Suppressor macrophage treated with lipopolysaccharide for 1 hour (primary cell): ENCODE results near the gene MLF2.
"Not testable (repeated sequence)": the region's sequence is repeated elsewhere in the genome, so short reads cannot be mapped to it uniquely, and the experiment has no call there.

ENCODE experiments used
- DNase-seq, 3 donors: peaks; one replicate each; pipeline ENCODE4 v3.0.0-alpha.2; 2020 to 2022

MLF2 gene

GRCh38 chr12:6764011-6764828 lies 11.3 kb upstream of the MLF2 start:
- DNase-seq = peak; percentile 82 to 86 (median 85)

GRCh38 chr12:6763380-6763779 lies 10.4 kb upstream of the MLF2 start:
- DNase-seq = no peak

GRCh38 chr12:6759741-6760140 lies 6.8 kb upstream of the MLF2 start:
- no peak for DNase-seq

- peak in 2 of 3 donors; percentile 34 to 38 for DNase-seq
These were observed 5.7 kb upstream of the MLF2 start for GRCh38 chr12:6758506-6759095.

GRCh38 chr12:6757028-6757690 lies 4.2 kb upstream of the MLF2 start:
- no peak for DNase-seq

- DNase-seq = peak; percentile 45 to 73 (median 63)
These were observed 1.5 kb upstream of the MLF2 start for GRCh38 chr12:6754411-6754810.

- peak in 2 of 3 donors; percentile 41 to 52 for DNase-seq
These were observed 923 bp upstream of the MLF2 start for GRCh38 chr12:6753772-6754356.

GRCh38 chr12:6752167-6752920 lies 597 bp downstream of the MLF2 start:
- DNase-seq = no peak

GRCh38 chr12:6751767-6752166 lies 1.2 kb downstream of the MLF2 start:
- DNase-seq = no peak

GRCh38 chr12:6750506-6750905 lies 2.4 kb downstream of the MLF2 start:
- no peak for DNase-seq

- no peak for DNase-seq
These were observed 4.2 kb downstream of the MLF2 start for GRCh38 chr12:6748761-6749160.

GRCh38 chr12:6747216-6747615 lies 5.7 kb downstream of the MLF2 start:
- peak; percentile 48 to 60 (median 55) for DNase-seq

GRCh38 chr12:6745741-6746525 lies 7.0 kb downstream of the MLF2 start:
- peak; percentile 80 to 89 (median 85) for DNase-seq

- peak; percentile 63 to 77 (median 64) for DNase-seq
These were observed 9.6 kb downstream of the MLF2 start for GRCh38 chr12:6743300-6743699.

- DNase-seq = peak; percentile 62 to 84 (median 70)
These were observed 10.1 kb downstream of the MLF2 start for GRCh38 chr12:6742834-6743233.

GRCh38 chr12:6742080-6742479 lies 10.9 kb downstream of the MLF2 start:
- not testable (repeated sequence) for DNase-seq

GRCh38 chr12:6736754-6737153 lies 16.2 kb downstream of the MLF2 start:
- no peak for DNase-seq

- peak; percentile 63 to 75 (median 72) for DNase-seq
These were observed 17.3 kb downstream of the MLF2 start for GRCh38 chr12:6735448-6736191.

GRCh38 chr12:6734506-6735387 lies 18.2 kb downstream of the MLF2 start:
- no peak for DNase-seq

GRCh38 chr12:6730169-6730568 lies 22.8 kb downstream of the MLF2 start:
- no peak for DNase-seq
